Measurements from ENCODE around the gene SEMA3E.

Gene SEMA3E

DNA sequence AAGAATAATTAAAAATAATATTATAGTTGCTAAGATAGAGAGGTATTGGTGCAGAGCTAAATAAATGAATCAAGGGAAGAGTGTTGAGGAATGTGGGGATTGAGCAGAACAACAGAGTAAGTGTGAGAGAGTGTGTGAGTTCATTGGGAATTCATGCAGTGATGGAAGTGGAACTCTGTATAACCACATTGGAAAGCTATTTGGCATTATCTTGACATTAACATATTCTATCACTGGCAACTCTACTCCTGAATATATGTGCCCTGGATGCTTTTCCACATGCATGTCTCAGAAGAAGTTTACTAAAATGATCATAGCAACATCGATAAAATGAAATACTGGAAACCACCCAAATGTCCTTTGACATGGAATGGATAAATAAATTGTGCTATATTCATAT is 164.1 kb downstream of the SEMA3E start:
- no peak for DNase-seq (ENCODE audit: low read depth)
- TF ChIP-seq, protein P1, sequence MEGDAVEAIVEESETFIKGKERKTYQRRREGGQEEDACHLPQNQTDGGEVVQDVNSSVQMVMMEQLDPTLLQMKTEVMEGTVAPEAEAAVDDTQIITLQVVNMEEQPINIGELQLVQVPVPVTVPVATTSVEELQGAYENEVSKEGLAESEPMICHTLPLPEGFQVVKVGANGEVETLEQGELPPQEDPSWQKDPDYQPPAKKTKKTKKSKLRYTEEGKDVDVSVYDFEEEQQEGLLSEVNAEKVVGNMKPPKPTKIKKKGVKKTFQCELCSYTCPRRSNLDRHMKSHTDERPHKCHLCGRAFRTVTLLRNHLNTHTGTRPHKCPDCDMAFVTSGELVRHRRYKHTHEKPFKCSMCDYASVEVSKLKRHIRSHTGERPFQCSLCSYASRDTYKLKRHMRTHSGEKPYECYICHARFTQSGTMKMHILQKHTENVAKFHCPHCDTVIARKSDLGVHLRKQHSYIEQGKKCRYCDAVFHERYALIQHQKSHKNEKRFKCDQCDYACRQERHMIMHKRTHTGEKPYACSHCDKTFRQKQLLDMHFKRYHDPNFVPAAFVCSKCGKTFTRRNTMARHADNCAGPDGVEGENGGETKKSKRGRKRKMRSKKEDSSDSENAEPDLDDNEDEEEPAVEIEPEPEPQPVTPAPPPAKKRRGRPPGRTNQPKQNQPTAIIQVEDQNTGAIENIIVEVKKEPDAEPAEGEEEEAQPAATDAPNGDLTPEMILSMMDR (IDR thresholded peaks at IDR 0.05; ENCODE audit: low read length, missing control alignments), result no peak
- no peak overlapping the region for H3K4me3 ChIP-seq (replicated peaks; ENCODE audit: low read depth, low read length)

DNA sequence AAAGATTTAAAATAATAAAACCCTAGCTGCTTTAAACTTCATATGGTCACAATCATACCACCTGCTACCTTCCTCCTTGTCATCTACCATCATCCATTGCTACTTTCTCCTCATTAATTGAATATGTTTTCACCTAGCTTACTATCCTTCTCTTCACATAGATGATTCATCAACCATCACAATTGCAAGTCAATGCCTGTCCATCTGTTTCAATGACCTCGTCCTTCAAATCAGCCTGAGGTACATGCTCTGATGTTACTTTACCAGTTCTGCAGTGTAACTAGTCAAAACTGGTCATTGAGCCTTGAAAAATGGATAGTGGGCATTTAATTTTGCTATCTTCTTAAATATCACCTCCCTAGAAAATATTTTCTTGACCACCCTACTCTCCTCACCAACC is 164.7 kb downstream of the SEMA3E start:
- no peak overlapping the region for H3K4me3 ChIP-seq (replicated peaks; ENCODE audit: low read depth, low read length)
- TF ChIP-seq, protein P1 (IDR thresholded peaks at IDR 0.05; ENCODE audit: low read length, missing control alignments), result no peak
- no peak for DNase-seq (ENCODE audit: low read depth)

DNA sequence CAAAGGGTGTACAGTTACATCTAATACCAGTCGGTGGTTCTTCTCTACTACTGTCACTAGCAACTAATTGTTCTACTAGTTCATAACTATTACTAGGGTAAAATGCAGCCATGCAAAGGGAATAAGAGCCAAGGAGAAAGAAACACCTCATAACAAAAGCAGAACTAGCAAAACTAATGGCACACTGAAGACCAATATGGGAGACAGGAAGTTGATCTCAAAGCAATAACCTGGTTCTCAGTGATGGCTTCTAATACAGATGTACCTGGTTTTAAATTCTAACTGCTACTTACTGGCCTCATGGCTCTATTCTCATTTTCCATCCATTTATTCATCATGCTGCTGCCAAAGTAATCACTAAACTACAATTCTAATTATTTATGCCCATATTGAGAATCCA is 170.3 kb downstream of the SEMA3E start:
- TF ChIP-seq, protein P1 (IDR thresholded peaks at IDR 0.05; ENCODE audit: low read length, missing control alignments), result no peak
- no peak for DNase-seq (ENCODE audit: low read depth)
- H3K4me3 ChIP-seq (replicated peaks; ENCODE audit: low read depth, low read length), result no peak overlapping the region

- DNase-seq (ENCODE audit: low read depth), result no peak
- TF ChIP-seq, protein P1 (IDR thresholded peaks at IDR 0.05; ENCODE audit: low read length, missing control alignments), result no peak
- no peak overlapping the region for H3K4me3 ChIP-seq (replicated peaks; ENCODE audit: low read depth, low read length)
Observed at GRCh38 chr7:83476511-83477050, 172.4 kb downstream of the SEMA3E start.

- no peak overlapping the region for H3K4me3 ChIP-seq (replicated peaks; ENCODE audit: low read depth, low read length)
- TF ChIP-seq, protein P1 (IDR thresholded peaks at IDR 0.05; ENCODE audit: low read length, missing control alignments), result no peak
- no peak for DNase-seq (ENCODE audit: low read depth)
Observed at GRCh38 chr7:83475420-83475819, 173.5 kb downstream of the SEMA3E start.

DNA sequence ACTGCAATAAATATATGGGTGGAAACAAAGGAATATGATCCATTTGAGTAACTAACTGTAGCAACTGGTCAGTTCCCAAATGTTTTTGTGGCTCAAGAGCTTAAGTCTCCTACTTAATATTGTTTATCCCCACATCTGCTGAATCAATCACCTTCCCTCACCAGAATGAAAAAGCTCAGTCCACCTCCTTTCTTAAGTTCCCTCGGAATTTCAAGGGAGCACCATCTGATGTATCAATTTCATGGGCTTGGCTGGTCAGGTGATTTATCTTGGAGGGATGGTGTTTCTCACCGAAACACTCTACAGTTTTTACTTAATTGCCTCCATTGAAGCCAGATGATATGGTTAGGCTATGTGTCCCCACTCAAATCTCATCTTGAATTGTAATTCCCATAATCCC is 176.6 kb downstream of the SEMA3E start:
- DNase-seq (ENCODE audit: low read depth), result no peak
- TF ChIP-seq, protein P1 (IDR thresholded peaks at IDR 0.05; ENCODE audit: low read length, missing control alignments), result no peak
- H3K4me3 ChIP-seq (replicated peaks; ENCODE audit: low read depth, low read length), result no peak overlapping the region

- no peak overlapping the region for H3K4me3 ChIP-seq (replicated peaks; ENCODE audit: low read depth, low read length)
- DNase-seq (ENCODE audit: low read depth), result no peak
- TF ChIP-seq, protein P1 (IDR thresholded peaks at IDR 0.05; ENCODE audit: low read length, missing control alignments), result no peak
Observed at GRCh38 chr7:83469491-83469890, 179.4 kb downstream of the SEMA3E start.

Data from fibroblast of pulmonary artery (primary cell).